Measurements from ENCODE around the gene CADPS2. TPM values are rescaled to one million over a fixed set of nuclear protein-coding genes. Genes with fewer than 3 reads are reported as not detected.

The CADPS2 gene
- total and polyA plus RNA-seq, 4 donors: 16.0 to 76.7 (median 27.7) TPM

GRCh38 chr7:122768827-122769226, 117.4 kb downstream of the CADPS2 start:
- DNase-seq (no peak), ATAC-seq (ENCODE audit: insufficient read depth, low FRiP score) (no peak)
- Histone ChIP-seq H3K27me3 (ENCODE audit: control insufficient read depth in 3 of 3, insufficient read depth in 3 of 3, low read length in 2 of 3) (no peaks in the 10 kb centered on the region), H3K9ac (ENCODE audit: insufficient read depth in 1 of 2, low read length in 2 of 2) (no peak overlapping the region), H3K4me1 (ENCODE audit: control insufficient read depth in 5 of 5, insufficient read depth in 5 of 5, low read length in 5 of 5) (peaks cover 0 to 14% (median 0%) of the 10 kb centered on the region in 5 donors), H3K4me3 (no peak overlapping the region), H3K9me3 (ENCODE audit: control insufficient read depth in 4 of 4, insufficient read depth in 3 of 4, low read length in 3 of 4) (no peaks in the 10 kb centered on the region), H3K27ac (ENCODE audit: low read depth in 1 of 2, low read length in 1 of 2) (no peak overlapping the region), H3K36me3 (ENCODE audit: control insufficient read depth in 4 of 4, insufficient read depth in 4 of 4, low read length in 4 of 4) (peaks cover 0 to 1% (median 0%) of the 10 kb centered on the region in 4 donors)
- WGBS, 2 donors: 75 to 85% methylated on average over 3 of the region's 3 CpGs
- TF ChIP-seq, protein P1, sequence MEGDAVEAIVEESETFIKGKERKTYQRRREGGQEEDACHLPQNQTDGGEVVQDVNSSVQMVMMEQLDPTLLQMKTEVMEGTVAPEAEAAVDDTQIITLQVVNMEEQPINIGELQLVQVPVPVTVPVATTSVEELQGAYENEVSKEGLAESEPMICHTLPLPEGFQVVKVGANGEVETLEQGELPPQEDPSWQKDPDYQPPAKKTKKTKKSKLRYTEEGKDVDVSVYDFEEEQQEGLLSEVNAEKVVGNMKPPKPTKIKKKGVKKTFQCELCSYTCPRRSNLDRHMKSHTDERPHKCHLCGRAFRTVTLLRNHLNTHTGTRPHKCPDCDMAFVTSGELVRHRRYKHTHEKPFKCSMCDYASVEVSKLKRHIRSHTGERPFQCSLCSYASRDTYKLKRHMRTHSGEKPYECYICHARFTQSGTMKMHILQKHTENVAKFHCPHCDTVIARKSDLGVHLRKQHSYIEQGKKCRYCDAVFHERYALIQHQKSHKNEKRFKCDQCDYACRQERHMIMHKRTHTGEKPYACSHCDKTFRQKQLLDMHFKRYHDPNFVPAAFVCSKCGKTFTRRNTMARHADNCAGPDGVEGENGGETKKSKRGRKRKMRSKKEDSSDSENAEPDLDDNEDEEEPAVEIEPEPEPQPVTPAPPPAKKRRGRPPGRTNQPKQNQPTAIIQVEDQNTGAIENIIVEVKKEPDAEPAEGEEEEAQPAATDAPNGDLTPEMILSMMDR (IDR thresholded peaks at IDR 0.05; ENCODE audit: control extremely low read depth, extremely low read depth): no peak

DNA sequence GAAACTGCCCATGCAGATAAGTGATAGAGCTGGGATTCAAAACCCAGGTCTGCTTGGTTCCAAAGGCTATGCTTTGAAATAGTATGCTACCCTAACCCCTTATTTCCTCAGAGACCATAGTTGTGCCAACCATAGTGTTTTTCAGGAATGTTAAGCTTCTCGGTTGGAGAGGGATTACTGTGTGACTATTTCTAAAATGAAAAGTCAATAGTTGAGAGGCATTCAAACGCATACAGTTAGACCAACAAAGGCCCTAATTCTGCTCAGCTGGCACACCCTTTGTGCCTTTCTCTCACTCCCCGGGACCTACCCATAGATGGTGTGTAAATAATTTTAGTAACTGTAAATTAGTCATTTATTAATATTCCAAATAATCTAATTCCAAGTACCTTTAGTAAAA, 118.9 kb downstream of the CADPS2 start:
- TF ChIP-seq, protein P1 (IDR thresholded peaks at IDR 0.05; ENCODE audit: control extremely low read depth, extremely low read depth): no peak
- WGBS, 2 donors: 81% methylated on average over 3 of the region's 3 CpGs
- peaks cover 0 to 1% (median 0%) of the 10 kb centered on the region in 4 donors for H3K36me3 ChIP-seq (ENCODE audit: control insufficient read depth in 4 of 4, insufficient read depth in 4 of 4, low read length in 4 of 4)
- no peaks in the 10 kb centered on the region for H3K9me3 ChIP-seq (ENCODE audit: control insufficient read depth in 4 of 4, insufficient read depth in 3 of 4, low read length in 3 of 4)
- DNase-seq: no peak
- ATAC-seq (ENCODE audit: insufficient read depth, low FRiP score): no peak
- H3K4me3 ChIP-seq: no peak overlapping the region
- no peak overlapping the region for H3K27ac ChIP-seq (ENCODE audit: low read depth in 1 of 2, low read length in 1 of 2)
- no peaks in the 10 kb centered on the region for H3K27me3 ChIP-seq (ENCODE audit: control insufficient read depth in 3 of 3, insufficient read depth in 3 of 3, low read length in 2 of 3)
- peaks cover 0 to 14% (median 0%) of the 10 kb centered on the region in 5 donors for H3K4me1 ChIP-seq (ENCODE audit: control insufficient read depth in 5 of 5, insufficient read depth in 5 of 5, low read length in 5 of 5)
- no peak overlapping the region for H3K9ac ChIP-seq (ENCODE audit: insufficient read depth in 1 of 2, low read length in 2 of 2)

DNA sequence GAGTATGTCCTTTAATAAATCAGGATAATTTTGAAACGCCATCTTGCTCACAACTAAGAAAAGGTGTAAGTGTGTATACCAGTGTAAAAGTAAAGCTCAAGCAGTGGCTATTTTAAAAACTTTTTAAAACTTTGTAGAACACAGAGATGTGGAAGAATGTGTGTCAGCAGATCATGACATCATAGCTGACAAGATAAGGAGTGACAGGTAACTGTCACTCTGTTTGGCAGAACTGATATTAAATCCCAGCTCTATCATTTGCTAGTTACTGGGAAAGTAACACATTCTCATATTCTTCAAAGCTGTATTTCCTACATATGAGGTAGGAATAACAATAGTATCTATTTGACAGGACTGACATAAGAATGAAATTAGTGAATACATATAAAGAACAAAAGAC, 119.7 kb downstream of the CADPS2 start:
- Histone ChIP-seq H3K9ac (ENCODE audit: insufficient read depth in 1 of 2, low read length in 2 of 2) (no peak overlapping the region), H3K4me1 (ENCODE audit: control insufficient read depth in 5 of 5, insufficient read depth in 5 of 5, low read length in 5 of 5) (peaks cover 0 to 14% (median 0%) of the 10 kb centered on the region in 5 donors), H3K9me3 (ENCODE audit: control insufficient read depth in 4 of 4, insufficient read depth in 3 of 4, low read length in 3 of 4) (no peaks in the 10 kb centered on the region), H3K4me3 (no peak overlapping the region), H3K27ac (ENCODE audit: low read depth in 1 of 2, low read length in 1 of 2) (no peak overlapping the region), H3K36me3 (ENCODE audit: control insufficient read depth in 4 of 4, insufficient read depth in 4 of 4, low read length in 4 of 4) (peaks cover 0 to 1% (median 0%) of the 10 kb centered on the region in 4 donors), H3K27me3 (ENCODE audit: control insufficient read depth in 3 of 3, insufficient read depth in 3 of 3, low read length in 2 of 3) (no peaks in the 10 kb centered on the region)
- ATAC-seq (ENCODE audit: insufficient read depth, low FRiP score) (no peak), DNase-seq (no peak)
- WGBS, 2 donors: 84 to 89% methylated on average over 1 of the region's 1 CpG
- TF ChIP-seq, protein P1 (IDR thresholded peaks at IDR 0.05; ENCODE audit: control extremely low read depth, extremely low read depth): no peak

- Histone ChIP-seq H3K4me3 (no peak overlapping the region), H3K36me3 (ENCODE audit: control insufficient read depth in 4 of 4, insufficient read depth in 4 of 4, low read length in 4 of 4) (no peaks in the 10 kb centered on the region), H3K9ac (ENCODE audit: insufficient read depth in 1 of 2, low read length in 2 of 2) (no peak overlapping the region), H3K4me1 (ENCODE audit: control insufficient read depth in 5 of 5, insufficient read depth in 5 of 5, low read length in 5 of 5) (peaks cover 0 to 14% (median 0%) of the 10 kb centered on the region in 5 donors), H3K9me3 (ENCODE audit: control insufficient read depth in 4 of 4, insufficient read depth in 3 of 4, low read length in 3 of 4) (no peaks in the 10 kb centered on the region), H3K27ac (ENCODE audit: low read depth in 1 of 2, low read length in 1 of 2) (no peak overlapping the region), H3K27me3 (ENCODE audit: control insufficient read depth in 3 of 3, insufficient read depth in 3 of 3, low read length in 2 of 3) (no peaks in the 10 kb centered on the region)
- ATAC-seq (ENCODE audit: insufficient read depth, low FRiP score) (no peak), DNase-seq (no peak)
- TF ChIP-seq, protein P1 (IDR thresholded peaks at IDR 0.05; ENCODE audit: control extremely low read depth, extremely low read depth): no peak
- WGBS, 2 donors: 83 to 90% methylated on average over 1 of the region's 1 CpG
Measured at GRCh38 chr7:122764902-122765301, 121.4 kb downstream of the CADPS2 start.

Measured in lung (tissue), 12 donors.